HepG2 (cell line): Measurements from ENCODE around the gene CS. TPM values are rescaled to one million over a fixed set of nuclear protein-coding genes. Genes with fewer than 3 reads are reported as not detected.
A peak's percentile ranks its signal among the peaks of the same experiment; 100 is the strongest.

Source experiments
- CCDC6 ChIP-seq: sonication (generic); formaldehyde crosslinking; IDR thresholded peaks from 2 replicates; pipeline ENCODE4 v1.8.1; 2022; ENCODE audit warnings: mild to moderate bottlenecking, missing genetic modification reagents, moderate library complexity
- ETV5 ChIP-seq: IDR thresholded peaks from 2 replicates; pipeline ENCODE4 v1.6.1; 2018; ENCODE audit warnings: missing biosample characterization, missing genetic modification reagents, inconsistent platforms, borderline replicate concordance
- HOXD1 ChIP-seq: sonication (generic); formaldehyde crosslinking; IDR thresholded peaks from 2 replicates; pipeline ENCODE4 v1.5.0; 2020; ENCODE audit warnings: missing genetic modification reagents
- KDM1A ChIP-seq: IDR thresholded peaks from 2 replicates; pipeline ENCODE4 v1.6.1; 2016; ENCODE audit warnings: missing compliant biosample characterization
- PHF5A ChIP-seq: IDR thresholded peaks from one replicate; pipeline ENCODE4 v1.6.1; 2018; ENCODE audit warnings: low read depth, missing genetic modification reagents; ENCODE audit not compliant: unreplicated experiment
- SOX5 ChIP-seq: IDR thresholded peaks from 2 replicates; pipeline ENCODE4 v1.6.1; 2016; ENCODE audit warnings: borderline replicate concordance
- SRSF1 ChIP-seq: fragments of 200-400 bp; formaldehyde crosslinking; optimal IDR thresholded peaks from 2 replicates; pipeline ENCODE3; 2017; ENCODE audit warnings: mild to moderate bottlenecking, low read depth, low read length, moderate library complexity
- SRY ChIP-seq: sonication (generic); formaldehyde crosslinking; IDR thresholded peaks from 2 replicates; pipeline ENCODE4 v1.8.0; 2022; ENCODE audit warnings: mild to moderate bottlenecking, missing genetic modification reagents
- ZBTB42 ChIP-seq: sonication (generic); formaldehyde crosslinking; IDR thresholded peaks from 2 replicates; pipeline ENCODE4 v1.5.0; 2020; ENCODE audit warnings: mild to moderate bottlenecking, missing genetic modification reagents
- ZNF296 ChIP-seq: sonication (generic); formaldehyde crosslinking; conservative IDR thresholded peaks from 2 replicates; pipeline ENCODE4 v1.5.0; 2020; ENCODE audit warnings: mild to moderate bottlenecking, missing genetic modification reagents
- ZNF333 ChIP-seq: sonication (generic); formaldehyde crosslinking; IDR thresholded peaks from 2 replicates; pipeline ENCODE4 v1.4.0; 2020; ENCODE audit warnings: mild to moderate bottlenecking, missing genetic modification reagents, borderline replicate concordance
- ZNF546 ChIP-seq: sonication (generic); formaldehyde crosslinking; conservative IDR thresholded peaks from 2 replicates; pipeline ENCODE4 v1.8.1; 2023; ENCODE audit warnings: mild to moderate bottlenecking, missing genetic modification reagents
- ZNF605 ChIP-seq: sonication (generic); formaldehyde crosslinking; IDR thresholded peaks from 2 replicates; pipeline ENCODE4 v1.8.0; 2022; ENCODE audit warnings: mild to moderate bottlenecking, missing genetic modification reagents
- polyA plus RNA-seq, 8 experiments: library from polyadenylated mRNA; depleted of rRNA in 3 of 8; stranded (reverse) in 7 of 8; unstranded in 1 of 8; fragments of >200 nt; fragmentation: Illumina TruSeq in 4 of 8; extraction: Trizol in 4 of 8; gene quantifications; 2 replicates each; pipeline versions ENCODE4 v1.2.1 to v1.2.3, GENCODE V29; 2011 to 2016; ENCODE audit warnings: low read depth in 4 of 8, missing spikeins in 1 of 8, mixed read lengths in 1 of 8; ENCODE audit not compliant: insufficient read depth in 1 of 8
- total RNA-seq, 5 experiments: library from RNA; depleted of rRNA; stranded (reverse); fragments of >200 nt; fragmentation: Illumina TruSeq; extraction: Trizol; gene quantifications; 2 replicates each; pipeline ENCODE4 v1.2.3, GENCODE V29; 2016; ENCODE audit warnings: low read depth in 1 of 5
- TF ChIP-seq, protein P1 (sequence below): IDR thresholded peaks from 2 replicates; pipeline ENCODE4 v1.4.0; 2020; ENCODE audit warnings: mild to moderate bottlenecking, missing genetic modification reagents
- TF ChIP-seq, protein P2 (sequence below): sonication (generic); formaldehyde crosslinking; IDR thresholded peaks from 2 replicates; pipeline ENCODE4 v1.4.0; 2020; ENCODE audit warnings: missing genetic modification reagents
- TF ChIP-seq, protein P3 (sequence below): sonication (generic); formaldehyde crosslinking; IDR thresholded peaks from 2 replicates; pipeline ENCODE4 v1.9.0; 2022; ENCODE audit warnings: low read depth, missing genetic modification reagents
- TF ChIP-seq, protein P4 (sequence below): sonication (generic); formaldehyde crosslinking; IDR thresholded peaks from 2 replicates; pipeline ENCODE4 v1.4.0; 2020; ENCODE audit warnings: mild to moderate bottlenecking, missing genetic modification reagents
- TF ChIP-seq, protein P5 (sequence below): fragments of 450-650 bp; IDR thresholded peaks from 2 replicates; pipeline ENCODE4 v1.6.1; 2017
- TF ChIP-seq, protein P6 (sequence below): sonication (generic); formaldehyde crosslinking; IDR thresholded peaks from 2 replicates; pipeline ENCODE4 v1.4.0; 2020; ENCODE audit warnings: missing genetic modification reagents

CS gene
- total and polyA plus RNA-seq, 2 of the 13 experiments (the other 11 are each of a cell fraction or from before 2014, with no cell fraction given) = 173 to 175 TPM

DNA sequence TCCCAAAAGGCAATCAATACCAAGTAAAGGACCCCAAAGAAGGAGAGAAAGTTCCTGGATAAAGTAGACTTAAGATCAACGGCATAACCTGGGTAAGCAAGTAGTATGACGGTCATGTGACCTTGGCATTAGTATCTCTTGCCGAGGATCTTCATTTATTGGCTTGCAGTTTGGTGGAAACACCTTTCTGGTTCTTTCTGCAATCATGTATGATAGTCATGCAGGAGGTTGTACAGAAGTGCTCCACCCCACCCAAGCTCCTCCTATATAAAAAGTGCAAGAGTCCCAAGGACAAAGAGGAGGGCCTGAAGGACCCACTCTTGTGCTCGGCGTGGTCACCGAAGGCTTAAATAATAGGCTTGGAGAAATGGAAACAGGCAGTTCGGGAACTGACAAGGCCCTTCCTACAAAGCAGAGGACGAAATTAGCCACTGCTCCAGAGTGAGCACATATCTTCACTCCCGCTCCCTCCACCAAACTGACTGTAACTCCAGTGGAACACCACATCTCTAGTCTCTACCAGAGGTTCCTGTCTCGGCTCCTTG is 750 bp downstream of the CS start (continued):
- TF ChIP-seq HOXD1 (CRISPR knock-in tag) (no peak), PHF5A (CRISPR knock-in tag) (no peak), KDM1A (no peak), ZBTB42 (CRISPR knock-in tag) (no peak), SOX5 (CRISPR knock-in tag) (no peak), SRSF1 (no peak), CCDC6 (CRISPR knock-in tag) (no peak), ZNF296 (CRISPR knock-in tag) (no peak), ZNF546 (CRISPR knock-in tag) (no peak), ETV5 (CRISPR knock-in tag) (no peak), ZNF333 (CRISPR knock-in tag) (no peak), ZNF605 (peak; percentile 2; the same call in 1 of the 2 replicates), SRY (CRISPR knock-in tag) (no peak)
- TF ChIP-seq, protein P1, sequence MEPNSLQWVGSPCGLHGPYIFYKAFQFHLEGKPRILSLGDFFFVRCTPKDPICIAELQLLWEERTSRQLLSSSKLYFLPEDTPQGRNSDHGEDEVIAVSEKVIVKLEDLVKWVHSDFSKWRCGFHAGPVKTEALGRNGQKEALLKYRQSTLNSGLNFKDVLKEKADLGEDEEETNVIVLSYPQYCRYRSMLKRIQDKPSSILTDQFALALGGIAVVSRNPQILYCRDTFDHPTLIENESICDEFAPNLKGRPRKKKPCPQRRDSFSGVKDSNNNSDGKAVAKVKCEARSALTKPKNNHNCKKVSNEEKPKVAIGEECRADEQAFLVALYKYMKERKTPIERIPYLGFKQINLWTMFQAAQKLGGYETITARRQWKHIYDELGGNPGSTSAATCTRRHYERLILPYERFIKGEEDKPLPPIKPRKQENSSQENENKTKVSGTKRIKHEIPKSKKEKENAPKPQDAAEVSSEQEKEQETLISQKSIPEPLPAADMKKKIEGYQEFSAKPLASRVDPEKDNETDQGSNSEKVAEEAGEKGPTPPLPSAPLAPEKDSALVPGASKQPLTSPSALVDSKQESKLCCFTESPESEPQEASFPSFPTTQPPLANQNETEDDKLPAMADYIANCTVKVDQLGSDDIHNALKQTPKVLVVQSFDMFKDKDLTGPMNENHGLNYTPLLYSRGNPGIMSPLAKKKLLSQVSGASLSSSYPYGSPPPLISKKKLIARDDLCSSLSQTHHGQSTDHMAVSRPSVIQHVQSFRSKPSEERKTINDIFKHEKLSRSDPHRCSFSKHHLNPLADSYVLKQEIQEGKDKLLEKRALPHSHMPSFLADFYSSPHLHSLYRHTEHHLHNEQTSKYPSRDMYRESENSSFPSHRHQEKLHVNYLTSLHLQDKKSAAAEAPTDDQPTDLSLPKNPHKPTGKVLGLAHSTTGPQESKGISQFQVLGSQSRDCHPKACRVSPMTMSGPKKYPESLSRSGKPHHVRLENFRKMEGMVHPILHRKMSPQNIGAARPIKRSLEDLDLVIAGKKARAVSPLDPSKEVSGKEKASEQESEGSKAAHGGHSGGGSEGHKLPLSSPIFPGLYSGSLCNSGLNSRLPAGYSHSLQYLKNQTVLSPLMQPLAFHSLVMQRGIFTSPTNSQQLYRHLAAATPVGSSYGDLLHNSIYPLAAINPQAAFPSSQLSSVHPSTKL (CRISPR knock-in tag) = 0 out of 2 replicates have a peak, but pooled peaks have one; percentile 4
- TF ChIP-seq, protein P2, sequence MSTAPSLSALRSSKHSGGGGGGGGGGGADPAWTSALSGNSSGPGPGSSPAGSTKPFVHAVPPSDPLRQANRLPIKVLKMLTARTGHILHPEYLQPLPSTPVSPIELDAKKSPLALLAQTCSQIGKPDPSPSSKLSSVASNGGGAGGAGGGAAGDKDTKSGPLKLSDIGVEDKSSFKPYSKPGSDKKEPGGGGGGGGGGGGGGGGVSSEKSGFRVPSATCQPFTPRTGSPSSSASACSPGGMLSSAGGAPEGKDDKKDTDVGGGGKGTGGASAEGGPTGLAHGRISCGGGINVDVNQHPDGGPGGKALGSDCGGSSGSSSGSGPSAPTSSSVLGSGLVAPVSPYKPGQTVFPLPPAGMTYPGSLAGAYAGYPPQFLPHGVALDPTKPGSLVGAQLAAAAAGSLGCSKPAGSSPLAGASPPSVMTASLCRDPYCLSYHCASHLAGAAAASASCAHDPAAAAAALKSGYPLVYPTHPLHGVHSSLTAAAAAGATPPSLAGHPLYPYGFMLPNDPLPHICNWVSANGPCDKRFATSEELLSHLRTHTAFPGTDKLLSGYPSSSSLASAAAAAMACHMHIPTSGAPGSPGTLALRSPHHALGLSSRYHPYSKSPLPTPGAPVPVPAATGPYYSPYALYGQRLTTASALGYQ = no peak
- TF ChIP-seq, protein P3, sequence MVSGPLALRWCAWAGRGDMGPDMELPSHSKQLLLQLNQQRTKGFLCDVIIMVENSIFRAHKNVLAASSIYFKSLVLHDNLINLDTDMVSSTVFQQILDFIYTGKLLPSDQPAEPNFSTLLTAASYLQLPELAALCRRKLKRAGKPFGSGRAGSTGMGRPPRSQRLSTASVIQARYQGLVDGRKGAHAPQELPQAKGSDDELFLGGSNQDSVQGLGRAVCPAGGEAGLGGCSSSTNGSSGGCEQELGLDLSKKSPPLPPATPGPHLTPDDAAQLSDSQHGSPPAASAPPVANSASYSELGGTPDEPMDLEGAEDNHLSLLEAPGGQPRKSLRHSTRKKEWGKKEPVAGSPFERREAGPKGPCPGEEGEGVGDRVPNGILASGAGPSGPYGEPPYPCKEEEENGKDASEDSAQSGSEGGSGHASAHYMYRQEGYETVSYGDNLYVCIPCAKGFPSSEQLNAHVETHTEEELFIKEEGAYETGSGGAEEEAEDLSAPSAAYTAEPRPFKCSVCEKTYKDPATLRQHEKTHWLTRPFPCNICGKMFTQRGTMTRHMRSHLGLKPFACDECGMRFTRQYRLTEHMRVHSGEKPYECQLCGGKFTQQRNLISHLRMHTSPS (CRISPR knock-in tag) = no peak
- TF ChIP-seq, protein P4, sequence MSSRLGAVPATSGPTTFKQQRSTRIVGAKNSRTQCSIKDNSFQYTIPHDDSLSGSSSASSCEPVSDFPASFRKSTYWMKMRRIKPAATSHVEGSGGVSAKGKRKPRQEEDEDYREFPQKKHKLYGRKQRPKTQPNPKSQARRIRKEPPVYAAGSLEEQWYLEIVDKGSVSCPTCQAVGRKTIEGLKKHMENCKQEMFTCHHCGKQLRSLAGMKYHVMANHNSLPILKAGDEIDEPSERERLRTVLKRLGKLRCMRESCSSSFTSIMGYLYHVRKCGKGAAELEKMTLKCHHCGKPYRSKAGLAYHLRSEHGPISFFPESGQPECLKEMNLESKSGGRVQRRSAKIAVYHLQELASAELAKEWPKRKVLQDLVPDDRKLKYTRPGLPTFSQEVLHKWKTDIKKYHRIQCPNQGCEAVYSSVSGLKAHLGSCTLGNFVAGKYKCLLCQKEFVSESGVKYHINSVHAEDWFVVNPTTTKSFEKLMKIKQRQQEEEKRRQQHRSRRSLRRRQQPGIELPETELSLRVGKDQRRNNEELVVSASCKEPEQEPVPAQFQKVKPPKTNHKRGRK (CRISPR knock-in tag) = no peak
- TF ChIP-seq, protein P5, sequence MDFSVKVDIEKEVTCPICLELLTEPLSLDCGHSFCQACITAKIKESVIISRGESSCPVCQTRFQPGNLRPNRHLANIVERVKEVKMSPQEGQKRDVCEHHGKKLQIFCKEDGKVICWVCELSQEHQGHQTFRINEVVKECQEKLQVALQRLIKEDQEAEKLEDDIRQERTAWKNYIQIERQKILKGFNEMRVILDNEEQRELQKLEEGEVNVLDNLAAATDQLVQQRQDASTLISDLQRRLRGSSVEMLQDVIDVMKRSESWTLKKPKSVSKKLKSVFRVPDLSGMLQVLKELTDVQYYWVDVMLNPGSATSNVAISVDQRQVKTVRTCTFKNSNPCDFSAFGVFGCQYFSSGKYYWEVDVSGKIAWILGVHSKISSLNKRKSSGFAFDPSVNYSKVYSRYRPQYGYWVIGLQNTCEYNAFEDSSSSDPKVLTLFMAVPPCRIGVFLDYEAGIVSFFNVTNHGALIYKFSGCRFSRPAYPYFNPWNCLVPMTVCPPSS = no peak
- TF ChIP-seq, protein P6, sequence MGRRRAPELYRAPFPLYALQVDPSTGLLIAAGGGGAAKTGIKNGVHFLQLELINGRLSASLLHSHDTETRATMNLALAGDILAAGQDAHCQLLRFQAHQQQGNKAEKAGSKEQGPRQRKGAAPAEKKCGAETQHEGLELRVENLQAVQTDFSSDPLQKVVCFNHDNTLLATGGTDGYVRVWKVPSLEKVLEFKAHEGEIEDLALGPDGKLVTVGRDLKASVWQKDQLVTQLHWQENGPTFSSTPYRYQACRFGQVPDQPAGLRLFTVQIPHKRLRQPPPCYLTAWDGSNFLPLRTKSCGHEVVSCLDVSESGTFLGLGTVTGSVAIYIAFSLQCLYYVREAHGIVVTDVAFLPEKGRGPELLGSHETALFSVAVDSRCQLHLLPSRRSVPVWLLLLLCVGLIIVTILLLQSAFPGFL = no peak
